ENCODE measurements around the gene USP38.
"Not testable (repeated sequence)": the region's sequence is repeated elsewhere in the genome, so short reads cannot be mapped to it uniquely, and the experiment has no call there.

USP38 gene

DNA sequence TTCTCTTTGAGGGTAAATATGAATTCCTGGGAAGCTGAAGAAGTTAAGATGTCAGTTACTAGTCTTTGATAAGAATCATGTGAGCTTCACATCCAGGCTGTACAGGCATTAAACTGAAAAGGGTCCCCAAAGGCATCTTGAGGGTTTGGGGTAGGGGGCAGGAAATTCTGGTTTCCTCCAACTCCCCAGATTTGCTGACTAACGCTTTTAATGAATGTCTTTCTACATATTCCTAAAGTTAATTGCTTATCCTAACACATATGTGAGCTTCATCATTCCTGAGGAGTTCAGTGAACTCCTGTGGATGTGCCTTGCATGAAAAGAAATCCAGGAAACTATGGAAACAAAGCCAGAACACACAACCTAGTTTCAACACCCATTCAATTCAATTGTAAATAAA, 78.1 kb downstream of the USP38 start:
- DNase-seq (ENCODE audit: low spot score), result no peak

DNA sequence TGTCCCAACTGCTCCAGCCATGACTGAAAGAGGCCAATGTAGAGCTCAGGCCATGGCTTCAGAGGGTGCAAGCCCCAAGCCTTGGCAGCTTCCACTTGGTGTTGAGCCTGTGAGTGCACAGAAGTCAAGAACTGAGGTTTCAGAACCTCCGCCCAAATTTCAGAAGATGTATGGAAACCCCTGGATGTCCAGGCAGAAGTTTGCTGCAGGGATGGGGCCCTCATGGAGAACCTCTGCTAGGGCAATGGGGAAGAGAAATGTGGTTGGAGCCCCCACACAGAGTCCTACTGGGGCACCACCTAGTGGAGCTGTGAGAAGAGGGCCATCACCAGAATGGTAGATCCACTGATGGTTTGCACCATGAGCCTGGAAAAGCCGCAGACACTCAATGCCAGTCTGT, 83.0 kb downstream of the USP38 start:
- not testable (repeated sequence) for DNase-seq (ENCODE audit: low spot score)

DNA sequence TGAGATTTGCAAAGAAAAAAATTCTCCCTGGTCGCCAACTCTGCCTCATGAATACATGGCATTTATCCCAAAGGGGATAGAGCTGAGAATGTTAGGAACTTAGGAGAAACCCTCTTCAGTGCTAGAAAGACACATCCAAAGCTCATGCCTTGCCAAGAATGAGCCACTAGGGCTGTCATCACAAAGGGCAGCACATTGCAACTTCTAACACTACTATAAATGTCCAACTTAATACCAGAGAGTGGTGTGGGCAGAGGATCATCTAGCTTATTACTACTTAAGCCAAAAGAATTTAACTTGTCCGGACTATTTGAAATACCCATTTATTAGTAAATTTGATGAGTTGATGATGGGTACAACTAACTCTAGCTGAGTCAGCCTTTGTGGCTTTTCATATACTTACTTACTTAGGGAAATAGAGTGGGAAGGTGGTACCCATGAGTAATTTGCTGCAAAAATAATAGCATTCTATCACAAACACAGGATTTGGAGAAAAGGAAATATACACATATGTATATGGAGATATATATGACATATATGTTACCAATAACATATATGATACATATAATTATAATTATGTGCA, 85.6 kb downstream of the USP38 start:
- DNase-seq (ENCODE audit: low spot score), result no peak

Data from HuH-7 (cell line).